Chondrocyte (in vitro differentiated cells): Measurements from ENCODE around the gene CNPY4. TPM values are rescaled to one million over a fixed set of nuclear protein-coding genes. Genes with fewer than 3 reads are reported as not detected.

Experiments
- DNase-seq: peaks from one replicate; pipeline ENCODE4 v3.0.0; 2021; ENCODE audit warnings: mixed read lengths, low spot score
- H3K27ac Mint-ChIP-seq: one replicate; pipeline ENCODE4 v1.8.0; 2021; ENCODE audit warnings: mild to moderate bottlenecking, moderate library complexity, mixed read lengths; ENCODE audit not compliant: unreplicated experiment
- H3K27me3 Mint-ChIP-seq: 2 replicates; pipeline ENCODE4 v1.8.0; 2021; ENCODE audit warnings: low read depth, mixed read lengths
- H3K36me3 Mint-ChIP-seq: 2 replicates; pipeline ENCODE4 v1.8.0; 2021; ENCODE audit warnings: low read depth, mixed read lengths
- H3K4me1 Mint-ChIP-seq: 2 replicates; pipeline ENCODE4 v1.8.0; 2021; ENCODE audit warnings: low read depth, mild to moderate bottlenecking, mixed read lengths
- H3K4me3 Mint-ChIP-seq: one replicate; pipeline ENCODE4 v1.8.0; 2021; ENCODE audit warnings: mild to moderate bottlenecking, moderate library complexity, mixed read lengths; ENCODE audit not compliant: unreplicated experiment
- H3K9me3 Mint-ChIP-seq: 2 replicates; pipeline ENCODE4 v1.8.0; 2021; ENCODE audit warnings: low read depth, mixed read lengths
- CTCF ChIP-seq: fragments of 200-600 bp; sonication (generic); IDR thresholded peaks from 2 replicates; pipeline ENCODE4 v1.5.0; 2021; ENCODE audit warnings: antibody characterized with exemption, mild to moderate bottlenecking, moderate library complexity
- total RNA-seq: library from RNA; stranded (reverse); gene quantifications from 3 replicates; pipeline ENCODE4 v1.2.1, GENCODE V29; 2021

CNPY4 gene
- total RNA-seq, 1 donor from 2014 or later, result 31.5 TPM

GRCh38 chr7:100159099-100159623 lies 39.7 kb downstream of the CNPY4 start:
- Mint-ChIP-seq H3K36me3 (peaks cover 3% of the 10 kb centered on the region), H3K27ac (peak overlapping the region; percentile 63), H3K4me1 (peaks cover 31% of the 10 kb centered on the region), H3K9me3 (no peaks in the 10 kb centered on the region), H3K27me3 (no peaks in the 10 kb centered on the region), H3K4me3 (peak overlapping the region; percentile 75)
- DNase-seq, result no peak
- no peak for TF ChIP-seq CTCF

GRCh38 chr7:100160067-100160466 lies 40.6 kb downstream of the CNPY4 start:
- Mint-ChIP-seq H3K4me1 (peaks cover 31% of the 10 kb centered on the region), H3K27ac (no peak overlapping the region), H3K9me3 (no peaks in the 10 kb centered on the region), H3K27me3 (no peaks in the 10 kb centered on the region), H3K4me3 (no peak overlapping the region), H3K36me3 (peaks cover 2% of the 10 kb centered on the region)
- no peak for DNase-seq
- TF ChIP-seq CTCF, result no peak

GRCh38 chr7:100163006-100163531 lies 43.6 kb downstream of the CNPY4 start:
- H3K27ac Mint-ChIP-seq, result no peak overlapping the region
- DNase-seq, result peak; percentile 49
- peaks cover 18% of the 10 kb centered on the region for H3K4me1 Mint-ChIP-seq
- TF ChIP-seq CTCF, result no peak
- H3K27me3 Mint-ChIP-seq, result no peaks in the 10 kb centered on the region
- no peaks in the 10 kb centered on the region for H3K36me3 Mint-ChIP-seq
- no peaks in the 10 kb centered on the region for H3K9me3 Mint-ChIP-seq
- H3K4me3 Mint-ChIP-seq, result no peak overlapping the region

GRCh38 chr7:100163871-100164270 lies 44.4 kb downstream of the CNPY4 start:
- no peak for TF ChIP-seq CTCF
- H3K9me3 Mint-ChIP-seq, result no peaks in the 10 kb centered on the region
- H3K27me3 Mint-ChIP-seq, result no peaks in the 10 kb centered on the region
- no peak overlapping the region for H3K4me3 Mint-ChIP-seq
- H3K36me3 Mint-ChIP-seq, result no peaks in the 10 kb centered on the region
- H3K27ac Mint-ChIP-seq, result no peak overlapping the region
- peaks cover 22% of the 10 kb centered on the region for H3K4me1 Mint-ChIP-seq
- peak; percentile 25 for DNase-seq

GRCh38 chr7:100166317-100166940 lies 47.0 kb downstream of the CNPY4 start:
- H3K4me3 Mint-ChIP-seq, result no peak overlapping the region
- no peaks in the 10 kb centered on the region for H3K36me3 Mint-ChIP-seq
- H3K27ac Mint-ChIP-seq, result no peak overlapping the region
- peaks cover 2% of the 10 kb centered on the region for H3K27me3 Mint-ChIP-seq
- no peaks in the 10 kb centered on the region for H3K9me3 Mint-ChIP-seq
- H3K4me1 Mint-ChIP-seq, result peaks cover 24% of the 10 kb centered on the region
- DNase-seq, result peak; percentile 64
- no peak for TF ChIP-seq CTCF
